Hematopoietic multipotent progenitor cell (in vitro differentiated cells): ENCODE measurements around the gene ORM1. TPM values are rescaled to one million over a fixed set of nuclear protein-coding genes. Genes with fewer than 3 reads are reported as not detected.

Experiments
- DNase-seq, 3 donors: peaks; one replicate each; pipeline ENCODE4 v3.0.0-alpha.2; 2011 to 2015; ENCODE audit warnings: low read depth in 2 of 3, low spot score in 2 of 3
- total RNA-seq: library from RNA; depleted of rRNA; stranded (reverse); fragments of >200 nt; gene quantifications from one replicate; pipeline ENCODE4 v1.2.3, GENCODE V29; 2012

Gene ORM1
- total RNA-seq, 1 donor, result 0.27 TPM

DNA sequence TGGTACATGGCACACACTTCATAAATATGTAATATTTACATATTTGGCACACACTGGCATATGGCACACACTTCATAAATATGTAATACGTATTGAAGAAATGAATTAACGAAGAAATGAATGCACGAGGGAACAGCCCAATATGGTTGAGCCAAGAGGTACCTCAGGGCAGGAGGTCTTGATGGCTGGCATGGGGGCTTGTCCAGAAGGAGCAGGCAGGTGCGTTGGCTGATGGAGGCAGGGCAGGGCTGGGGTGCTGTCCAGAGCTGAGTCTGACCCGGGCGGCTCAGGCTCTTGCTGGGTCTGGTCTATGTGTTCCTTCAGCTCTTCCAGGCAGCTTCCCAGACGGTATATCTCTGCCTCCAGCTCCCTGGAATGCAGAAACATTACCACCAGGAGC, 38.6 kb downstream of the ORM1 start:
- no peak for DNase-seq

DNA sequence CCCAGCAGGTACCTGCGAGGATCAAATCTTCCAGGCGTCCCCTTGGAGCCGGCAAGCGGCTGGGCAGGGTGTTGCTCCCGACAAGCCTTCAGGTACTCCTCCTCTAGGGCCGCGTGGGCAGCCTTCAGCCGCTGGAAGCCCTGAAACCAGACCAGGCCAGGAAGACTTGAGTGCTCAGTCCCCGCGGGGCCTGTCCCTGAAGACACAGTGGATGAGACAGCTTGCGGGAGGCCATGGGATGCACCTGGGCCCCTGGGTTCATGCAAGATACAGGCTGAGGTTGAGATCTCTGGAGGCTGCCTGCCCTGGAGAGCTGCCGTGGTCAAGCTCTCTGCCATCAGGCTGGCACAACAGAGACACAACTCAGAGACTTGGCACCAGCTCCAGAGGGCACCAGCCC, 39.5 kb downstream of the ORM1 start:
- DNase-seq, result no peak

DNA sequence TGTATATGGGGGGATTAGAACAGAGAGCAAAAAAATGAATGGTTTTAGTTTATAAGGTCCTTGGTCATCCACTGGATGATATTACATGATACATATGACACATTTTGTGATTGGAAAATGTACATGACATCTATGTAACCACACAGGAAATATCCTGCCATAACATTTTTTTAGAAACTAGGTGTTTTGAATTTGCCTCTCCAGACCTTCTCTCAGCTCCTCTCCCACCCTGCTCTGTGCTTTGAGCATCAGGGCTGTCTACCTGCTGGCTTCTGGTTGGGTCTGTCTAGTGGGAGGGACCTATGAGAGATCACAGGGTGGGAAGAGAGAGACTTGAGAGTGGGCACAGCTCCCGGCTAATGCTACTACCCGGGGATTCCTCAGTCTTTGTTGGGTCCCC, 40.5 kb downstream of the ORM1 start:
- DNase-seq, result no peak

DNA sequence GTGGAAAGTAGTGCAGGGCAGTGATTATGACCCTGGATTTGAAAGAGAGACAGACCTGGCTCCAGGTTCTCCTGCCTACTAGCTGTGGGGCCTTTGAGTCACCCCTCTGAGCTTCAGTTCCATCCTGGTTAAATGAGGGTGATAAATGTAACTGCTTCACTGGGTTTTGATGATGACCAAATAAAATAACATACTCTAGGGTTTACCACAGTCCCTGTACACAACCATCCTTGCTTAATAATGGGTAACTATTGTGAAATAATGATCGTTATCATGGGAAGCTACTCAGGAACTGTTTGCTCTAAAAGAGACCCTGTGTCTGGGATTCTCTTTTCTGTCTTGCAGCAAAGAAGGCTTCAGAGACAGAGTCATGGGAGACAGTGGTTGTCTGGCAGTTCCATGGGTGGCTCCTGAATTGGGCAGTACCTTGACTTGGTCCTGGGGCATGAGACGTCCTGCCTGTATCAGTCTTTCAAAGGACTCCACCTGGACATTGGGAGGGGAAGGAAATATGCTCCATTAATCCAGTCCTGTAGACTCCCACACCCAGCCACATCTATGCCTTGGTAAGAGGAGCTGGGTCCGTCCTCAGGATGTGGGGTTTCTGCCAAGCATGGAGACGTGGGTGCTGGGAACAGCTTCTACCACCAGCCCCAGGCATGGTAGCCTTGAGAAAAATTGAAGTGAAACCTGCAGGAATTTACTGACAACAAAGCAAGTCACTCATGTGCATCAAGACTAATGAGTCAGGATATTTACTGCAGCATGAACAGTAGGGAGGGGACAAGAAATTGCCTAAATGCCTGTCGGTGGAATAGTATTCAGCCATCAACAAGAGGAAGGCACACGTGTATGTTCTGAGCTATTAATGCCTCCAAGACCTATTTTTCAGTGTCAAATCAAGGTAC, 41.5 kb downstream of the ORM1 start:
- DNase-seq, result peak in 1 of 3 donors; percentile 50

DNA sequence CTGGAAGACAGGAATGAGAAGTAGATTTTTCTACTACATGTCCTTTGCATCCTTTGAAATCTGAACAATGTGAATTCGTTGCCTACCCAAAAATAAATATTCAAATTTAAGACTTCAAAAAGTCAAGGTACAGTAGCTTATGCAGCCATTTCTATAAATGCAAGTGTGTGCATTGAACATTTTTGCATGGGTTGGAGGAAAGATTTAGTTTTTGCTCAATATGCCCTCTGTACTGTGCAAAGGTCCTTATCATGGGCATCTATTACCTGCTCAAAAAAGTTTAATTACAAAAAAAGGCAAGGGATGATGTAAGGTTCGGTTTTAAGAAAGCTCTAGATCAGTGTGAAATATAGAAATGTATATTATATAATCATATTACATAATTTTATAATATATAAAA, 42.3 kb downstream of the ORM1 start:
- DNase-seq, result no peak

DNA sequence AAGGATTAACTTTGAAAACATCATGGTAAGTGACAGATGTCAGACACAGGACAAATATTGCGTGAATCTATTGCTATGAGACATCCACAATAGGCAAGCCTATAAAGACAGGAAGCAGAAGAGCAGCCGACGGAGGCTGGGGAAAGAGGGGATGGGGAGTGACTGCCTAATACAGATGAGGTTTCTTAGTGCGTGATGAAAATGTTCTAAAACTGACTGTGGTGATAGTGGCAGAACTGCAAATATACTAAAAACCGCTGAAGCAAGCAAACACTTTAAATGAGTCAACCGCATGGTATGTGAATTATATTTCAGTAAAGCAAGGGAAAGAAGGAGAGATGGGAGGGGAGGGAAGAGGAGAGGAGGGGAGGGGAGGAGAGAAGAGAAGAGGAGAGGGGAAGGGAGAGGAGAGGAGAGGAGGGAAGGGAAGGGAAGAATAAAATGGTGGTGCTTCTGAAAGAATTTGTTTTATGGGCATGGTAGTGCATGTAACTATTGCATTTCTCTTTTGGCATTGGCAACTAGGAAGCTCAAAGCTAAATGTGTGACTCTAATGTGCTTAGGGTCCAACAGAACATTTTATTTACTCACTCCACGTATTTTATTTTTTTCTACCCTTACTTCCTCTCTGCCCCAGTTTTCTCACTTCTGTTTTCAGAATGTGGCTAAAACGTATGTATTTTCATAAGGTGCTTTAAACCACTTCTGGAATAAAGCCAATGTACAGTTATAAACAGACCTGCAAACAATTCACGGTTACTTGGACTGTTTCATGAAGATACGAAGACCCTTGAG, 43.6 kb downstream of the ORM1 start:
- peak in 1 of 3 donors; percentile 50 for DNase-seq

DNA sequence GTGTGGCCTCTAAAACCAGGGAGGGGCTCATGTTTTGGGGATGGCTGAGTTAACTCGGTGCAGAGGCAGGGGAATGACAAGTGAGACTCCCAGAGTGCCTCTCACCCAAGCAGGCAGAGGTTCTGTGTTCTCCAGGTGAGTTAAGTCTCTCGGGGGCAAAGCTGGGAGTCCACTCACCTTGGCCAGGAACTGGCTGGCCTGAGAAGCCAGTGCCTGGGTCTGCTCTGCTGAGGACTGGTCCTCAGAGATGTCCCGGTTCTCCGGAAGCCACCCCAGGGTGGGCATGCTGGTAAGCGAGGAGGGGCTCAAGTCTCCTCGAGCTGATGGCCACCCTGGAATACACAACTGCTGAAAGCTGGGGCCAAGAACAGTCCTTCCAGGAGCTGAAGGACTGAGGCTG, 44.5 kb downstream of the ORM1 start:
- DNase-seq, result no peak

DNA sequence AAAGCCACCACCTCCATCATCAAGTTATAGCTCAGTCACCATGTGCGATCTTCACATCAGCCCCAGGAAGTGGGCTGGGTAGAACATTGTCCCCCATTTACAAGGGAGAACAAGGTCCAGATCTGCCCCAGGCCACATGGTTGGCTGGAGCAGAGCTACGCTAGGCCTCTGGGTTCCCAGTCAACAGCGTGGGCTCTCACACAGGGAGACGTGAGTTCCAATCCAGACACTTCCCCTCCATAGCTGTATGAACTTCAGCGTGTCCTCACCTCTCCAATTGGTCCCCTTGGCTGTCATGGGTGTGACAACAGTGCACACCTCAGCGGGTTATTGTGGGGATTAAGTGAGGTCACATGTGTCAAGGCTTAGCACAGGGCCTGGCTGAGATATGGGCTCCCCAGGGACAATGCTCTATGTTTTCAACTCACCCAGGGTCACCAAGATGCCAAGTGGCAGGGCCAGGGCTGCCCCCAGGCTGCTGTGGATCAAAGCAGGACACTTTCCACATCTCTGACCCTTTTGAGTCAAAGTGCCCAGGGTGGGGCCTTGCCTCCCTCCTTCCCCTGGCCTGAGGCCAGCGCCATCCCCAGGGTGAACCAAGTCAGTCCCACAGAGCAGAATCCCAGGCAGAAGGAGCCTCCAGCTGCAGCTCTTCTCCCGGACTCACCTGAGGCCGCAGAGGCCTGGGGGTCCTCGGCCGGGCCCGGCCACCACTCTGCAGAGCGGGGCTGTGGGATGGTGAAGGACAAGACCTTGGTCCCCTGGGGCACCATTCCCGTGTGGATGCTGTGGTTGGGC, 45.1 kb downstream of the ORM1 start:
- no peak for DNase-seq

DNA sequence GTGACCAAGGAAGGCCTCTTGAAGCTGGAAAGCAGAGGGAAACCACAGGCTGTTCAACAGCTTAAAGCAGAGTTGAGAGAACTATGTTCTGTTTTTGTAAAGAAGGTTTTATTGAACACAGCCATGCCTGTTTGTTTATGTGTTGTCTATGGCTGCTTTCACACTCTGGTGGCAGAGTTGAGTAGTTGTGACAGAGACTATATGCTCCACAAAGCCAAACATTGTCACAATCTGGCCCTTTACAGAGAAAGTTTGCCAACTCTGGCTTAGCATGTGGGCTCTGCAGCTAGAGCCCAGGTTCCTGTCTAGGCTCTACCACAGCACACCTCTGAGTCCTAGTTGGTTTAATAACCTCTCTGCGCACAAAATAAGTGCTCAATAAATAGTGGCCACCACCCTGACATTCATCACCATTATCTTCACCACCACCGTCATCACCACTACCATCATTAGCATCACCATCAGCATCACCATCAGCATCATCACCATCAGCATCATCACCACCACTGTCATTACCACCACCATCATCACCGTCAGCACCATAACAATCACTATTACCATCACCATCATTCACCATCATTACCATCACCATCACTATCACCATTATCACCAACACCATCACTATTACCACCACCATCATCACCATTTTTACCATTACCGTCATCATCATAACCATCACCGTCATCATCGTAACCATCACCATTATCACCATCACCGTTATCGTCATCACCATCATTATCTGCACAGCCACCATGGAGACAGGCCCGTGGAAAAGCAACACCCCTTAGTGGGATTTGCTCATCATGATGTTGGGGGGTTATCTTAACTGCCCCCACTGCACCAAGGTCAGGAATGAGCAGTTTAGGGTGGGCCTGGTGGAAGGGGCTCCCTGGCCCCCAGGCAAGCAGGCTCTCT, 46.6 kb downstream of the ORM1 start:
- DNase-seq, result no peak

DNA sequence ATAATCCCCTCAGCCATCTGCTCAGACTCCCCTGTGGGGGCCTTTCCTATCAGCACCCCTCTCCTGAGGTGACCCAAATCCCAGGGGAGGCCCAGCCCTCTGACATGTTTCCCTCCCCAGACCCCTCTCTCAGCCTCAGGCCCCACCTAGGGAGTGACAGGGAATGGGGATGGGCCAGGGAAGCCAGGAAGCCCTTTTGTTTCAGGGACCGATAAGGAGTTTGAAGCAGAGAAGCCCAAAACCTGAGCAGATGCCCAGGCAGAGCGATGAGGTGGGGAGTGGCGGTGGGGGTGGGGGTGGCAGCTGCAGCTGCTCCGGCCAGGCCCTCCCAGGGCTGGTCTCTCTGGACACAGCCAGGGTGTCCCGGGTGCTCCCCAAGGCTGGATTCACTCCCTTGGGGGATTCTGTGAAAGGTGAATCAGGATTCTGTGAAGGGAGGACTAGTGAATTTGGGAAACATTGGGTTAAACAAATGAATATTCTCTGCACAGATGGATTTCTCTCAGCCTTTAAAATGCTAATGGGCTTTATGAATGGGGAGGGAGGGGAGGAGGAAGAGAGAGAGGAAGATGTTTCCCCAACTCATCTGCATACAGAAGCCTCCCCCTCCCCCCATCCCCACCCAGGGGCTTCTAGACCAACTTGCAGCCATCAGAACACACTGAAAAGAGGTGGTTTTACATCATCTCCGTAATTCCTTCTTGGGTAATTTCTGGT, 47.5 kb downstream of the ORM1 start:
- DNase-seq, result no peak

DNA sequence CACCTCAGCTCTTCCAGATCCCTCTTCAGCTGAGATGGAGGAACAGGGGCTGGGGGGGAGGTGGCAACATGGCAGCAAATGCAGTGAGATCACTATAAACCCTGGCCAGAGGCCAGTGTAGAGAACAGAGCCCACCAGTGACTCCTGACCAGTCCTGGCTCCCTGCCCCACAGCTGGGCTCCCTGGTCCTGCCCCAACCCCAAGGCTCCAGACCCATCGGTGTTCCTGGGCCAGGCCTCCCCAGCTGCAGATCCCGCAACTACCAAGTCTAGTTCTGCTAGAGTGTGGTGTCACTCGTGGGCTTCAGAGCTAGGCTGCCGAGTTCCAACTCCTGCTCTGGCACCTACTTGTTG, 48.0 kb downstream of the ORM1 start:
- no peak for DNase-seq

DNA sequence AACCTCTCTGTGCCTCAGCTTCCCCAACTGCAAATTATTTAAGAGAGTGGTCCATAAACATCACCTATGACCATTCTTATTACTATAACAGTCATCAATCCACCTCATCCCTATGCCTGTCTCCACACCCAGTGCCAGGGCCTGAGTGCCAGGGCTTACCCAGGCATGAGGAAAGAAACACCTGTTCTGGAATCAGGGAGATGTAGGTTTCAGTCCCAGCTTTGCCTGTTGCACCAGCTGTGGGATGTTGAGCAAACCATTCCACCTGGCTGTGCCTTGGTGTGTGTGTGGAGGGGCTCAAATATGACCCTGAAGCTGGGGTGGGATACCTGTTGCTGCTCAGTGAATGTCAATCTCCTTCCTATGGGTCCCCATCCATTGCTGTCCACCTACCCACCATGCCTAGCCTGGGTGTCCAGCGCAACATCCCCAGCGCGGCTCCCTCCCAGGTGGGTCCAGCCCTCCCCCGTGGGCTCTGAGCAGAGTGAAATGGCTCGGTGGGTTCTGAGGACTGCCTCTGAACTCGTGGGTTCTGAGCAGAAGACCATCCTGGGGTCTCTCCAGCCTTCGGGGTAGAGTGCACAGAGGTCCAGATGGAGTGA, 48.5 kb downstream of the ORM1 start:
- no peak for DNase-seq

DNA sequence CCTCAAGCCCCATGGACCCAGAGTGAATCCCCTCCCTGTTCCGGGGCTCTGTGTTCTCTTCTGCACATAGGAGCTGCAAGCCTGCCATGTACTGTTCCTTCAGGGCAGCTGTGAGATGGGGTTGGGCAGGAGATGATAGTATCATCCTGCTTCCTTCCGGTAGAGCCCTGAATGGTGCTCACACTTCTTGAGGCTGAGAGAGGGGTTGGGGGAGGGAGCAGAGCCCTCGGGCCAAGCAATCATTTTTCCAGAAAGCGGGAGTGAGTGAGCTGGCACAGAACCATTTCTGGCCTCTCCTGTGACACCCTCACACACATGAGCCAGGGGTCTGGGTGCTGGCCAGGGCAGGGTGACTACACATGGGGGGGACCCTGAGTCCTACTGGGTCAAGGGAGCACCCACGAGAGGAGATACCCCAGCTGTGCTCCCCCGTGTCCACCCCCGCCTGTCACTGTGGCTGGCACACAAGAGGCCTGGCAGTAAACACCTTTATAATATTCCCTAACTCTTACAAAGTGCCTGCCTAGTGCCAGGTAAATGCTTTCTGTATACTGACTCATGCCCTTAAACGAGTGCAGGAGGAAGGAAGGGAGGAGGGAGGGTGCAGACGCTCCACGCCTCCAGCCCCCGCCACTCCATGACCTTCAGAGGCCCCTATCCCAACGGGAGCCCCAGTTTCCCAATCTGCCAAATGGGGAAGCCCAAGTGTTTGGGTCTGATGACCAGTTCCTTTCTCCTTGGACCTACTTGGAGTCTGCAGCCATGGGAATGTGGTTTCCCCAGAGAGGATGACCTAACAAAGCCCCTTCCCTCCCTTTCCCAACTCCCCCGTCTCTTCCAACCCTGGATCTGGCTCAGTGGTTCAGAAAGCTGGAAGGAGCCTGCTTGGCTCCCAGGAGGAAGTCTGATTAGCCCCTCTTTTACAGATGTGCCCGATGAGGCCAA, 49.3 kb downstream of the ORM1 start:
- DNase-seq, result peak in 1 of 3 donors; percentile 44

DNA sequence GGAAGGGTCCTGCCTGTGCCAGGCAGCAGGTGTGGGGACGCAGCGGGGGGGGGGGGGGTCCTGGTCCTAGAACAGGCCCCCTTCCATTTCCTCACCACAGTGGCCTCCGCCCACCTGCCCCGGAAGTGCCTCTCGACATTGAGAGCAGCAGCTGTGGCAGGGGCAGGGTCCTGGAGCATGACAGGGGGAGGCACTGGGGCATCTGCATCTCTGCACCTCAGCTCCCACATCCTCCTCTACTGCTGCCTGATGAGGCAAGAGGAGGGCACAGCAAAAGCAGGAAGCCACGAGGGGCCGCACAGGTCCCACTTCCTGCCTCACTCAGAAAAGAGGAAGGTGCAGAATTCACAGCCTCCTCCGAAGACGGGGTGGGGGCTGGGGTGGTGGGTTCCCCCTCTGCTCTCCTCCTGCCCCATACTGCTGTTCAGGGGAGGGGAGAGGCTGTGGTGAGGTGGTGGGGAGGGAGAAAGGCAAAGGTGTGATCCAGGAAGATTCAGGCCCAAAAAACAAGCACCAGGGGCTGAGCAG, 50.1 kb downstream of the ORM1 start:
- peak; percentile 58 to 98 (median 96) for DNase-seq

DNA sequence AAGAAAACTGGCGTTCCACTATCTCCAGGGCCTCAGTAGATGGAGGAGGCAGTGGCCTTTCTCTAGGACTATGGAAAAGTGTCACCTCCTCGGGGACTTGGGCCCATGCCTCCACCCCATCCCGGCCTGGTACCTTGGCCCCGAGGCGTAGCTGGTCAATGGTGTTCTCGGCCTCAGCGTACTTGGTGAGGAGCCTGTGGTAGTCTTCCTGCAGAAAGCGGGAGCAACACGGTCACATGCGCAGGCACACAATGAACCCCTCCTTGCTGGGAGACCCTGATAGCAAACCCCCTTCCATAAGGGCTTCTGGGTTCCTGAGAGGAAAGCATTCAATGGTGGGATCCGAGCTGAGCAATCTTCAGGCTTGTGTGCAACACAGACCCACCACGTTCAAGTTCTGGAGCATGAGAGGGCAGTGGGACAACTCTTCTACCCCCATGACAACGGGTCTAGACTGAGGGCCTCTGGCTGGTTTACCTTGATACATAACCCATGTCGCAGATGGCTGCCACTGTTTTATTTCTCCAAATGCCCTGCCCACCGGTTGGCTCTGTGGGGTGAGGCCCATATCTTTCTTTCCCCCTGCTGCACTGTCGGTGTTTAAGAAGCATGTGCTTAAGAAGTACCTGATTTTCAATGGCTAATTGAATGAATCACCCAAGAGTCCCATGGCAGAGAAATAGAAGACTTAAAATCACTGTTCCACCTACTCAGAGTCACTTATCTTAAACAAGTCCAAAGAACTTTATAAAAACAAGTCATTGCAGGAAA, 51.2 kb downstream of the ORM1 start:
- no peak for DNase-seq

DNA sequence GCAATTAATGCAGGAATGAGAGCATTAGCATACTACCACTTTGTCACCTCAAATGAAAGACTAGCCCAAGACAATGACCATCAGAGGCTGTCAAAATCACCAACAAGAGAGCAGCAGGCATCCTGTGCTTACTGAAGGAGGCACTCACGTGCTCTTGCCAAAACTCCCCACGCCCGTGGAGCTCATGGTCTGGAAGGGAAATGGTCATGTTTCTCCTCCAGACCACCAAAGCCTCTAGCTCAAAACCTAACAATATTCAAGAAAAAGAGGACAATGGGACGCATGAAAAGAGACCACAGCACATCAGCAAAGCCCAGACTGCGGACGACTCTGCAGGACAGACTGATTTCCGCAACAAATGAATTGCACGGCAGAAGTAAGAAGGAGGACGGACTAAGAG, 52.0 kb downstream of the ORM1 start:
- DNase-seq, result no peak
